Stimulated activated naive B cell treated with anti-CD40 and anti-IgM and Interleukin-4, amounts not matched to agents 10 μg/mL and 1 μg/mL and 100 μg/mL, for 72 hours (primary cell): ENCODE data around the gene IKZF3.
"Not testable (repeated sequence)": the region's sequence is repeated elsewhere in the genome, so short reads cannot be mapped to it uniquely, and the experiment has no call there.

Experiments used
- ATAC-seq, 2 donors: fragments of 150-1000 bp; cut with Tn5 transposase; replicated peaks; 2 replicates each; pipeline ENCODE4 v1.10.0; 2021; ENCODE audit warnings: moderate library complexity in 1 of 2
- DNase-seq: peaks from one replicate; pipeline ENCODE4 v3.0.0; 2021
- H3K27ac Mint-ChIP-seq: one replicate; pipeline ENCODE4 v1.8.0; 2022; ENCODE audit warnings: mild to moderate bottlenecking, mixed read lengths
- H3K27me3 Mint-ChIP-seq, 2 donors: one replicate each; pipeline ENCODE4 v1.8.0; 2022; ENCODE audit warnings: mixed read lengths in 2 of 2
- H3K36me3 Mint-ChIP-seq, 2 donors: one replicate each; pipeline ENCODE4 v1.8.0; 2022; ENCODE audit warnings: mixed read lengths in 2 of 2, mild to moderate bottlenecking in 1 of 2
- H3K4me1 Mint-ChIP-seq, 2 donors: one replicate each; pipeline ENCODE4 v1.8.0; 2022; ENCODE audit warnings: mixed read lengths in 2 of 2, mild to moderate bottlenecking in 1 of 2
- H3K4me3 Mint-ChIP-seq, 2 donors: one replicate each; pipeline ENCODE4 v1.8.0; 2022; ENCODE audit warnings: mild to moderate bottlenecking in 2 of 2, mixed read lengths in 2 of 2, moderate library complexity in 1 of 2
- H3K9me3 Mint-ChIP-seq, 2 donors: one replicate each; pipeline ENCODE4 v1.8.0; 2022; ENCODE audit warnings: mixed read lengths in 2 of 2, mild to moderate bottlenecking in 1 of 2

Gene IKZF3

GRCh38 chr17:39863918-39864746, at the start of gene IKZF3:
Gene IKZF3, minus strand, starts transcription at chr17:39864312. Its CDS starts 186 bp downstream, at chr17:39864126.
- peaks cover 0 to 4% of the 10 kb centered on the region in 2 donors for H3K9me3 Mint-ChIP-seq
- no peaks in the 10 kb centered on the region for H3K27me3 Mint-ChIP-seq
- peak within 1 kb of the TSS; percentile 96 for H3K4me3 Mint-ChIP-seq
- ATAC-seq (peak; percentile 70 to 71), DNase-seq (peak; percentile 90)
- peaks cover 23 to 24% of the 10 kb centered on the region in 2 donors for H3K36me3 Mint-ChIP-seq
- peak within 1 kb of the TSS; percentile 98 for H3K27ac Mint-ChIP-seq
- peaks cover 29 to 55% of the 10 kb centered on the region in 2 donors for H3K4me1 Mint-ChIP-seq

GRCh38 chr17:39908789-39909352, 44.8 kb upstream of the IKZF3 start:
- DNase-seq (no peak), ATAC-seq (no peak)
- H3K36me3 Mint-ChIP-seq: peaks cover 51 to 54% of the 10 kb centered on the region in 2 donors
- no peak overlapping the region for H3K4me3 Mint-ChIP-seq
- no peaks in the 10 kb centered on the region for H3K9me3 Mint-ChIP-seq
- H3K27ac Mint-ChIP-seq: no peak overlapping the region
- H3K27me3 Mint-ChIP-seq: no peaks in the 10 kb centered on the region
- peaks cover 14 to 17% of the 10 kb centered on the region in 2 donors for H3K4me1 Mint-ChIP-seq

- Mint-ChIP-seq H3K4me1 (peaks cover 21 to 26% of the 10 kb centered on the region in 2 donors), H3K4me3 (no peak overlapping the region), H3K9me3 (no peaks in the 10 kb centered on the region), H3K27ac (no peak overlapping the region), H3K36me3 (peaks cover 35 to 36% of the 10 kb centered on the region in 2 donors), H3K27me3 (no peaks in the 10 kb centered on the region)
- ATAC-seq (no peak), DNase-seq (no peak)
These were observed 40.8 kb upstream of the IKZF3 start for GRCh38 chr17:39904990-39905288.

GRCh38 chr17:39903158-39903884, 39.2 kb upstream of the IKZF3 start:
- ATAC-seq (peak; percentile 99 to 100), DNase-seq (peak; percentile 27)
- Mint-ChIP-seq H3K27ac (no peak overlapping the region), H3K4me3 (no peak overlapping the region), H3K27me3 (no peaks in the 10 kb centered on the region), H3K9me3 (no peaks in the 10 kb centered on the region), H3K36me3 (peaks cover 25 to 28% of the 10 kb centered on the region in 2 donors), H3K4me1 (peaks cover 21 to 26% of the 10 kb centered on the region in 2 donors)

- Mint-ChIP-seq H3K36me3 (peaks cover 22 to 24% of the 10 kb centered on the region in 2 donors), H3K4me1 (peaks cover 21 to 26% of the 10 kb centered on the region in 2 donors)
- not testable (repeated sequence) for H3K9me3 Mint-ChIP-seq, H3K4me3 Mint-ChIP-seq, H3K27ac Mint-ChIP-seq, H3K27me3 Mint-ChIP-seq, DNase-seq, ATAC-seq
These were observed 37.9 kb upstream of the IKZF3 start for GRCh38 chr17:39902027-39902426.

GRCh38 chr17:39899215-39899614, 35.1 kb upstream of the IKZF3 start:
- Mint-ChIP-seq H3K36me3 (peaks cover 4 to 5% of the 10 kb centered on the region in 2 donors), H3K4me3 (no peak overlapping the region), H3K27ac (no peak overlapping the region), H3K27me3 (no peaks in the 10 kb centered on the region), H3K9me3 (no peaks in the 10 kb centered on the region), H3K4me1 (peaks cover 14 to 27% of the 10 kb centered on the region in 2 donors)
- DNase-seq (no peak), ATAC-seq (no peak)

- no peak overlapping the region for H3K27ac Mint-ChIP-seq
- peaks cover 8 to 23% of the 10 kb centered on the region in 2 donors for H3K4me1 Mint-ChIP-seq
- H3K36me3 Mint-ChIP-seq: peaks cover 4% of the 10 kb centered on the region in 2 donors
- no peak overlapping the region for H3K4me3 Mint-ChIP-seq
- H3K27me3 Mint-ChIP-seq: no peaks in the 10 kb centered on the region
- ATAC-seq: no peak
- H3K9me3 Mint-ChIP-seq: no peaks in the 10 kb centered on the region
- no peak for DNase-seq
These were observed 34.0 kb upstream of the IKZF3 start for GRCh38 chr17:39898088-39898487.

- no peaks in the 10 kb centered on the region for H3K9me3 Mint-ChIP-seq
- DNase-seq (no peak), ATAC-seq (peak in 1 of 2 donors; percentile 34)
- H3K27ac Mint-ChIP-seq: peak overlapping the region; percentile 73
- H3K4me3 Mint-ChIP-seq: peak overlapping the region in 1 of 2 donors; percentile 9
- H3K36me3 Mint-ChIP-seq: no peaks in the 10 kb centered on the region
- H3K27me3 Mint-ChIP-seq: no peaks in the 10 kb centered on the region
- peaks cover 8 to 21% of the 10 kb centered on the region in 2 donors for H3K4me1 Mint-ChIP-seq
These were observed 30.7 kb upstream of the IKZF3 start for GRCh38 chr17:39894681-39895376.

GRCh38 chr17:39889200-39889599, 25.1 kb upstream of the IKZF3 start:
- H3K9me3 Mint-ChIP-seq: no peaks in the 10 kb centered on the region

GRCh38 chr17:39887078-39887477, 23.0 kb upstream of the IKZF3 start:
- ATAC-seq (no peak), DNase-seq (no peak)
- Mint-ChIP-seq H3K27ac (no peak overlapping the region), H3K9me3 (no peaks in the 10 kb centered on the region), H3K4me3 (no peak overlapping the region), H3K36me3 (no peaks in the 10 kb centered on the region), H3K27me3 (no peaks in the 10 kb centered on the region), H3K4me1 (peaks cover 0 to 7% of the 10 kb centered on the region in 2 donors)

More at GRCh38 chr17:39889200-39889599, 25.1 kb upstream of the IKZF3 start:
- ATAC-seq (no peak), DNase-seq (no peak)
- no peak overlapping the region for H3K4me3 Mint-ChIP-seq
- no peak overlapping the region for H3K27ac Mint-ChIP-seq
- no peaks in the 10 kb centered on the region for H3K27me3 Mint-ChIP-seq
- H3K36me3 Mint-ChIP-seq: no peaks in the 10 kb centered on the region
- peaks cover 0 to 10% of the 10 kb centered on the region in 2 donors for H3K4me1 Mint-ChIP-seq

- H3K4me3 Mint-ChIP-seq, H3K36me3 Mint-ChIP-seq, H3K27me3 Mint-ChIP-seq, ATAC-seq, H3K27ac Mint-ChIP-seq, H3K9me3 Mint-ChIP-seq, DNase-seq: not testable (repeated sequence)
- H3K4me1 Mint-ChIP-seq: peaks cover 3 to 11% of the 10 kb centered on the region in 2 donors
These were observed 22.0 kb upstream of the IKZF3 start for GRCh38 chr17:39886102-39886501.

GRCh38 chr17:39872751-39873150, 8.6 kb upstream of the IKZF3 start:
- Mint-ChIP-seq H3K9me3 (no peaks in the 10 kb centered on the region), H3K36me3 (peaks cover 0 to 4% of the 10 kb centered on the region in 2 donors), H3K27ac (peak overlapping the region; percentile 65), H3K27me3 (no peaks in the 10 kb centered on the region), H3K4me1 (peaks cover 6 to 28% of the 10 kb centered on the region in 2 donors), H3K4me3 (no peak overlapping the region)
- ATAC-seq (no peak), DNase-seq (no peak)

GRCh38 chr17:39871801-39872200, 7.7 kb upstream of the IKZF3 start:
- peaks cover 0 to 4% of the 10 kb centered on the region in 2 donors for H3K9me3 Mint-ChIP-seq
- no peak for ATAC-seq
- no peak overlapping the region for H3K4me3 Mint-ChIP-seq
- H3K4me1 Mint-ChIP-seq: peaks cover 12 to 37% of the 10 kb centered on the region in 2 donors
- no peaks in the 10 kb centered on the region for H3K27me3 Mint-ChIP-seq
- no peak for DNase-seq
- peaks cover 0 to 4% of the 10 kb centered on the region in 2 donors for H3K36me3 Mint-ChIP-seq
- no peak overlapping the region for H3K27ac Mint-ChIP-seq

GRCh38 chr17:39870776-39871175, 6.7 kb upstream of the IKZF3 start:
- ATAC-seq: no peak
- no peak overlapping the region for H3K4me3 Mint-ChIP-seq

More at GRCh38 chr17:39870776-39871175, 6.7 kb upstream of the IKZF3 start:
- peaks cover 19 to 38% of the 10 kb centered on the region in 2 donors for H3K4me1 Mint-ChIP-seq
- peaks cover 0 to 4% of the 10 kb centered on the region in 2 donors for H3K36me3 Mint-ChIP-seq
- no peak for DNase-seq
- no peak overlapping the region for H3K27ac Mint-ChIP-seq
- peaks cover 0 to 4% of the 10 kb centered on the region in 2 donors for H3K9me3 Mint-ChIP-seq
- no peaks in the 10 kb centered on the region for H3K27me3 Mint-ChIP-seq
